Uterus (tissue), 4 donors: Measurements from ENCODE around the gene ATXN2. TPM values are rescaled to one million over a fixed set of nuclear protein-coding genes. Genes with fewer than 3 reads are reported as not detected.

Experiments used
- DNase-seq, 2 donors: peaks; one replicate each; pipeline ENCODE4 v3.0.0-alpha.2; 2019 to 2020
- H3K27ac ChIP-seq, 2 donors: fragments of 200-600 bp; sonication (generic); 1 replicate in 1 of 2; 2 replicates in 1 of 2; pipeline ENCODE4 v1.5.1; 2016 to 2018
- H3K27me3 ChIP-seq, 2 donors: fragments of 200-600 bp; sonication (generic); one replicate each; pipeline ENCODE4 v1.5.1; 2018 to 2019; ENCODE audit warnings: control low read depth in 1 of 2
- H3K36me3 ChIP-seq, 2 donors: fragments of 200-600 bp; sonication (generic); one replicate each; pipeline ENCODE4 v1.5.1; 2019; ENCODE audit warnings: control low read depth in 1 of 2
- H3K4me1 ChIP-seq, 2 donors: fragments of 200-600 bp; sonication (generic); one replicate each; pipeline ENCODE4 v1.5.1; 2018 to 2019; ENCODE audit warnings: control low read depth in 1 of 2
- H3K4me3 ChIP-seq, 2 donors: fragments of 200-600 bp; sonication (generic); 1 replicate in 1 of 2; 2 replicates in 1 of 2; pipeline ENCODE4 v1.5.1; 2018 to 2019; ENCODE audit warnings: mild to moderate bottlenecking in 1 of 2
- H3K9me3 ChIP-seq, 2 donors: fragments of 200-600 bp; sonication (generic); one replicate each; pipeline ENCODE4 v1.5.1; 2019; ENCODE audit warnings: control low read depth in 1 of 2
- CTCF ChIP-seq, 4 experiments: fragments of 200-600 bp in 2 of 4; fragments of 450-650 bp in 2 of 4; sonication (generic) in 2 of 4; IDR thresholded peaks; one replicate each; pipeline ENCODE4 v1.5.1; 2016 to 2019; ENCODE audit warnings: antibody characterized with exemption in 4 of 4, mild to moderate bottlenecking in 2 of 4, moderate library complexity in 1 of 4
- POLR2A ChIP-seq, 2 donors: fragments of 450-650 bp; IDR thresholded peaks; one replicate each; pipeline ENCODE4 v1.6.1; 2016; ENCODE audit warnings: antibody characterized with exemption in 2 of 2, mild to moderate bottlenecking in 1 of 2, moderate library complexity in 1 of 2
- intact Hi-C: fragments of 100-400 bp; cut with DNase I; formaldehyde crosslinking; loops from one replicate; pipeline ENCODE4 v1.15.1; 2023; ENCODE audit warnings: low total_unique reads
- total RNA-seq, 4 donors: library from RNA; depleted of rRNA in 3 of 4; stranded (reverse); fragments of >200 nt in 3 of 4; gene quantifications; one replicate each; pipeline versions ENCODE4 v1.1.0 to v1.2.4, GENCODE V29; 2014 to 2023
- donor health status: DM: yes; HTN: yes; CAD: no.

ATXN2 gene
- total RNA-seq, 4 donors from 2014 or later = 37.1 to 112 (median 66.0) TPM

- TF ChIP-seq CTCF (IDR thresholded peaks at IDR 0.05) (no peak), POLR2A (IDR thresholded peaks at IDR 0.05) (no peak)
- no peaks in the 10 kb centered on the region for H3K36me3 ChIP-seq
- no peaks in the 10 kb centered on the region for H3K9me3 ChIP-seq
- H3K27ac ChIP-seq = no peak overlapping the region
- no peaks in the 10 kb centered on the region for H3K27me3 ChIP-seq
- no peaks in the 10 kb centered on the region for H3K4me1 ChIP-seq
- intact Hi-C loops = no loop called here
- DNase-seq = no peak
- H3K4me3 ChIP-seq = no peak overlapping the region
These were observed 20.7 kb downstream of the ATXN2 start for GRCh38 chr12:111578276-111578970.

- H3K4me1 ChIP-seq = no peaks in the 10 kb centered on the region
- intact Hi-C loops = no loop called here
- DNase-seq = no peak
- TF ChIP-seq CTCF (IDR thresholded peaks at IDR 0.05) (no peak), POLR2A (IDR thresholded peaks at IDR 0.05) (no peak)
- H3K9me3 ChIP-seq = no peaks in the 10 kb centered on the region
- no peaks in the 10 kb centered on the region for H3K36me3 ChIP-seq
- no peak overlapping the region for H3K4me3 ChIP-seq
- no peaks in the 10 kb centered on the region for H3K27me3 ChIP-seq
- H3K27ac ChIP-seq = no peak overlapping the region
These were observed 24.2 kb downstream of the ATXN2 start for GRCh38 chr12:111574797-111575443.

- intact Hi-C loops = no loop called here
- TF ChIP-seq CTCF (IDR thresholded peaks at IDR 0.05) (no peak), POLR2A (IDR thresholded peaks at IDR 0.05) (no peak)
- no peak overlapping the region for H3K4me3 ChIP-seq
- no peaks in the 10 kb centered on the region for H3K9me3 ChIP-seq
- H3K27me3 ChIP-seq = no peaks in the 10 kb centered on the region
- no peaks in the 10 kb centered on the region for H3K36me3 ChIP-seq
- no peak for DNase-seq
- H3K27ac ChIP-seq = no peak overlapping the region
- no peaks in the 10 kb centered on the region for H3K4me1 ChIP-seq
These were observed 25.6 kb downstream of the ATXN2 start for GRCh38 chr12:111573476-111573875.

GRCh38 chr12:111570084-111570961, 28.8 kb downstream of the ATXN2 start:
- no peak for DNase-seq
- H3K4me3 ChIP-seq = no peak overlapping the region
- intact Hi-C loops = no loop called here
- no peak overlapping the region for H3K27ac ChIP-seq
- H3K36me3 ChIP-seq = no peaks in the 10 kb centered on the region
- no peaks in the 10 kb centered on the region for H3K9me3 ChIP-seq
- no peaks in the 10 kb centered on the region for H3K4me1 ChIP-seq
- no peaks in the 10 kb centered on the region for H3K27me3 ChIP-seq
- TF ChIP-seq CTCF (IDR thresholded peaks at IDR 0.05) = no peak
- no peak for TF ChIP-seq POLR2A (IDR thresholded peaks at IDR 0.05)
